GM10248 (cell line): Measurements from ENCODE around the gene ISOC1.

Source experiments
- CTCF ChIA-PET: fragments of 300-600 bp; sonication (Branson Sonifier 250); formaldehyde crosslinking; extraction: SDS; loops from one replicate; lab custom pipeline; 2021; ENCODE audit warnings: antibody characterized with exemption; lab: Yijun Ruan, JAX
- POLR2A ChIA-PET: fragments of 350-650 bp; sonication (Branson Sonifier 250); formaldehyde crosslinking; extraction: SDS; loops from one replicate; lab custom pipeline; 2020; ENCODE audit warnings: antibody characterized with exemption; lab: Yijun Ruan, JAX
- DNase-seq: peaks from one replicate; pipeline ENCODE4 v3.0.0; 2012; ENCODE audit errors: extremely low spot score
- CTCF ChIP-seq: IDR thresholded peaks from 2 replicates; pipeline ENCODE4 v1.5.1; 2012; ENCODE audit warnings: mild to moderate bottlenecking, low read depth; ENCODE audit errors: extremely low read depth, missing control alignments, control extremely low read depth

Gene ISOC1

DNA sequence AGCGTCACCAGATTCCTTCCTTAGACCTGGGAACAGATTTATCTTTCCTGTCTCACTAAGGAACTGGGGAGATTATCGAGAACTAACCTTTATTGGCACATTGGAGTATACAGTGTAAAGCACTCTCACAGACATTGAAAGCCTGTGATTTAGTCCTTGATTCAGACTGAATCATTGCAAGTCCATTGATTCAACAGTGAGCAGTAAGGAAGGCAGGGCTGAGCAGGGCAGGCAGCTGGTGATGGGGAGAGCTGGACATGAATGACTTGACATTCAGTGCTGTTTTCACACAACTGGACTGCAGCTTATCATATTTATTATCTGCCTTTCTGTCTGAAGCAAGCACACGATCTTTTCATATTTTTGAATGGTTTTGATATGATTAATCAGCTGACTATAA is 16.2 kb downstream of the ISOC1 start:
- POLR2A ChIA-PET, result no interaction called here
- TF ChIP-seq CTCF, result no peak
- CTCF ChIA-PET, result interaction anchor here (0.8 to 4.8 kb wide), 8 partner anchors 8 to 131 kb away, joined by 3 to 29 read pairs (median 6); partner anchors contain the start of gene ISOC1
- DNase-seq, result no peak

- CTCF ChIA-PET, result interaction anchor here (1.2 to 4.8 kb wide), 7 partner anchors 8 to 132 kb away, joined by 3 to 29 read pairs (median 7); partner anchors contain the start of gene ISOC1
- POLR2A ChIA-PET, result no interaction called here
- no peak for TF ChIP-seq CTCF
- no peak for DNase-seq
Observed at GRCh38 chr5:129111351-129111750, 16.8 kb downstream of the ISOC1 start.

GRCh38 chr5:129112295-129112694 is 17.7 kb downstream of the ISOC1 start:
- TF ChIP-seq CTCF, result no peak
- no peak for DNase-seq
- POLR2A ChIA-PET, result no interaction called here
- CTCF ChIA-PET, result interaction anchor here (1.2 to 4.8 kb wide), 3 partner anchors 12 to 25 kb away, joined by 3 to 29 read pairs (median 13); partner anchors contain the start of gene ISOC1

GRCh38 chr5:129113867-129114266 is 19.3 kb downstream of the ISOC1 start:
- ChIA-PET POLR2A (no interaction called here), CTCF (interaction anchor here (2.0 kb wide), 1 partner anchor 15 kb away, joined by 4 read pairs; no protein-coding TSS in a partner anchor)
- no peak for TF ChIP-seq CTCF
- DNase-seq, result no peak

GRCh38 chr5:129114539-129115193 is 20.1 kb downstream of the ISOC1 start:
- POLR2A ChIA-PET, result no interaction called here
- DNase-seq, result no peak
- no peak for TF ChIP-seq CTCF
- CTCF ChIA-PET, result interaction anchor here (1.0 to 2.0 kb wide), 2 partner anchors 10 to 16 kb away, joined by 3 to 4 read pairs; no protein-coding TSS in a partner anchor

DNA sequence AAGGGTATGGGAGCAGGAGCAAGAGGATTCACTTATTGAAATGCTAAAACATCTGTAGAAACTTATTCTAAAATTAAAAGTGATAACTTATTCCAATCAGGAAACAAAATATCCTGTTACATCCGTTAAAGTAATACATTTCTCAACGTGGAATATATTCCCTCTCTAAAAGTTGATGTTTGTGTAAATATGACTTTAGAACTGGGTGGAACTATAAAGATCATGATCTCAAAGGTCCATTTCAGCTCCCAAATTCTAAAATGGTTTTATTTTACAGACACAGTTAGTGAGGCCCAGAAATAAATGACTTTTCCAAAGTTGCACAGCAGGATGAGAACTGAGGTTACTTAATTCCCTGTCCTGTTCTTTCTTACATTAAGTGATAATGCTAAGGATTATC is 21.1 kb downstream of the ISOC1 start:
- no peak for DNase-seq
- no peak for TF ChIP-seq CTCF
- CTCF ChIA-PET, result interaction anchor here (1.0 to 5.2 kb wide), 3 partner anchors 9 to 17 kb away, joined by 3 to 16 read pairs (median 12); no protein-coding TSS in a partner anchor
- POLR2A ChIA-PET, result no interaction called here
